ENCODE measurements around the gene ECPAS. TPM values are rescaled to one million over a fixed set of nuclear protein-coding genes. Genes with fewer than 3 reads are reported as not detected.

ECPAS gene
- total RNA-seq, 1 experiment from 2014 or later: 122 TPM

DNA sequence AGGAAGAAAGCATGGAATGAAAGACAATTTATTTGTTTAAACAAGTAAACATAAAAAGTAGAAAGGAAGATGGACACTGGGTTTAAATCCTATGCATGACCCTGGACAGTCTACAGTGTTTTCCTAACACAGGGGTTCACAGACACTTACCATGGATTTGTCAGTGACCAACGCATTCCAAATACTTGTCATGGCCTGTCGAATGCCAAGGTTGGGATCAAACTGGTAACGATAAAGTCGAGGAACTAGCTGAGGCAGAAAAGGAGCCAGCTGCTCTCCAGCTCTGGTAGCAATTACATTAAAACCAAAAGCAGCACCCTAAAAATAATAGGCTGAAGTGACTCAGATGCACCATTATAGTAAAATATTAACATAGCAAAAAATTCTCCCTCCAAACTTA, 94.8 kb downstream of the ECPAS start:
- POLR2A ChIA-PET: no interaction called here
- H3K4me1 Mint-ChIP-seq: no peaks in the 10 kb centered on the region
- DNase-seq (ENCODE audit: low spot score): no peak
- no peak overlapping the region for H3K4me3 Mint-ChIP-seq
- no peak for ATAC-seq
- no peak overlapping the region for H3K27ac Mint-ChIP-seq
- no peaks in the 10 kb centered on the region for H3K9me3 Mint-ChIP-seq
- CTCF ChIA-PET: no interaction called here
- TF ChIP-seq CREB1 (CRISPR knock-in tag; IDR thresholded peaks at IDR 0.05) (no peak), FOXK1 (CRISPR knock-in tag; IDR thresholded peaks at IDR 0.05) (no peak), SOX15 (CRISPR knock-in tag; IDR thresholded peaks at IDR 0.05) (no peak), EMX1 (CRISPR knock-in tag; IDR thresholded peaks at IDR 0.05) (no peak), ZNF423 (CRISPR knock-in tag; IDR thresholded peaks at IDR 0.05) (no peak), GABPB1 (CRISPR knock-in tag; IDR thresholded peaks at IDR 0.05) (no peak), NR3C1 (CRISPR knock-in tag; conservative IDR thresholded peaks at IDR 0.05; ENCODE audit: low read depth) (no peak), OVOL2 (CRISPR knock-in tag; IDR thresholded peaks at IDR 0.05; ENCODE audit: borderline replicate concordance) (no peak), ZNF416 (CRISPR knock-in tag; IDR thresholded peaks at IDR 0.05) (no peak), ZNF396 (CRISPR knock-in tag; IDR thresholded peaks at IDR 0.05; ENCODE audit: borderline replicate concordance) (no peak), ZNF263 (CRISPR knock-in tag; IDR thresholded peaks at IDR 0.05; ENCODE audit: low read depth) (no peak), TEAD1 (CRISPR knock-in tag; IDR thresholded peaks at IDR 0.05) (no peak)
- TF ChIP-seq, protein P1, sequence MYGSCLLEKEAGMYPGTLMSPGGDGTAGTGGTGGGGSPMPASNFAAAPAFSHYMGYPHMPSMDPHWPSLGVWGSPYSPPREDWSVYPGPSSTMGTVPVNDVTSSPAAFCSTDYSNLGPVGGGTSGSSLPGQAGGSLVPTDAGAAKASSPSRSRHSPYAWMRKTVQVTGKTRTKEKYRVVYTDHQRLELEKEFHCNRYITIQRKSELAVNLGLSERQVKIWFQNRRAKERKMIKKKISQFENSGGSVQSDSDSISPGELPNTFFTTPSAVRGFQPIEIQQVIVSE (CRISPR knock-in tag; IDR thresholded peaks at IDR 0.05; ENCODE audit: borderline replicate concordance): no peak
- TF ChIP-seq, protein P2, sequence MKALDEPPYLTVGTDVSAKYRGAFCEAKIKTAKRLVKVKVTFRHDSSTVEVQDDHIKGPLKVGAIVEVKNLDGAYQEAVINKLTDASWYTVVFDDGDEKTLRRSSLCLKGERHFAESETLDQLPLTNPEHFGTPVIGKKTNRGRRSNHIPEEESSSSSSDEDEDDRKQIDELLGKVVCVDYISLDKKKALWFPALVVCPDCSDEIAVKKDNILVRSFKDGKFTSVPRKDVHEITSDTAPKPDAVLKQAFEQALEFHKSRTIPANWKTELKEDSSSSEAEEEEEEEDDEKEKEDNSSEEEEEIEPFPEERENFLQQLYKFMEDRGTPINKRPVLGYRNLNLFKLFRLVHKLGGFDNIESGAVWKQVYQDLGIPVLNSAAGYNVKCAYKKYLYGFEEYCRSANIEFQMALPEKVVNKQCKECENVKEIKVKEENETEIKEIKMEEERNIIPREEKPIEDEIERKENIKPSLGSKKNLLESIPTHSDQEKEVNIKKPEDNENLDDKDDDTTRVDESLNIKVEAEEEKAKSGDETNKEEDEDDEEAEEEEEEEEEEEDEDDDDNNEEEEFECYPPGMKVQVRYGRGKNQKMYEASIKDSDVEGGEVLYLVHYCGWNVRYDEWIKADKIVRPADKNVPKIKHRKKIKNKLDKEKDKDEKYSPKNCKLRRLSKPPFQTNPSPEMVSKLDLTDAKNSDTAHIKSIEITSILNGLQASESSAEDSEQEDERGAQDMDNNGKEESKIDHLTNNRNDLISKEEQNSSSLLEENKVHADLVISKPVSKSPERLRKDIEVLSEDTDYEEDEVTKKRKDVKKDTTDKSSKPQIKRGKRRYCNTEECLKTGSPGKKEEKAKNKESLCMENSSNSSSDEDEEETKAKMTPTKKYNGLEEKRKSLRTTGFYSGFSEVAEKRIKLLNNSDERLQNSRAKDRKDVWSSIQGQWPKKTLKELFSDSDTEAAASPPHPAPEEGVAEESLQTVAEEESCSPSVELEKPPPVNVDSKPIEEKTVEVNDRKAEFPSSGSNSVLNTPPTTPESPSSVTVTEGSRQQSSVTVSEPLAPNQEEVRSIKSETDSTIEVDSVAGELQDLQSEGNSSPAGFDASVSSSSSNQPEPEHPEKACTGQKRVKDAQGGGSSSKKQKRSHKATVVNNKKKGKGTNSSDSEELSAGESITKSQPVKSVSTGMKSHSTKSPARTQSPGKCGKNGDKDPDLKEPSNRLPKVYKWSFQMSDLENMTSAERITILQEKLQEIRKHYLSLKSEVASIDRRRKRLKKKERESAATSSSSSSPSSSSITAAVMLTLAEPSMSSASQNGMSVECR (CRISPR knock-in tag; IDR thresholded peaks at IDR 0.05; ENCODE audit: borderline replicate concordance): no peak
- TF ChIP-seq, protein P3, sequence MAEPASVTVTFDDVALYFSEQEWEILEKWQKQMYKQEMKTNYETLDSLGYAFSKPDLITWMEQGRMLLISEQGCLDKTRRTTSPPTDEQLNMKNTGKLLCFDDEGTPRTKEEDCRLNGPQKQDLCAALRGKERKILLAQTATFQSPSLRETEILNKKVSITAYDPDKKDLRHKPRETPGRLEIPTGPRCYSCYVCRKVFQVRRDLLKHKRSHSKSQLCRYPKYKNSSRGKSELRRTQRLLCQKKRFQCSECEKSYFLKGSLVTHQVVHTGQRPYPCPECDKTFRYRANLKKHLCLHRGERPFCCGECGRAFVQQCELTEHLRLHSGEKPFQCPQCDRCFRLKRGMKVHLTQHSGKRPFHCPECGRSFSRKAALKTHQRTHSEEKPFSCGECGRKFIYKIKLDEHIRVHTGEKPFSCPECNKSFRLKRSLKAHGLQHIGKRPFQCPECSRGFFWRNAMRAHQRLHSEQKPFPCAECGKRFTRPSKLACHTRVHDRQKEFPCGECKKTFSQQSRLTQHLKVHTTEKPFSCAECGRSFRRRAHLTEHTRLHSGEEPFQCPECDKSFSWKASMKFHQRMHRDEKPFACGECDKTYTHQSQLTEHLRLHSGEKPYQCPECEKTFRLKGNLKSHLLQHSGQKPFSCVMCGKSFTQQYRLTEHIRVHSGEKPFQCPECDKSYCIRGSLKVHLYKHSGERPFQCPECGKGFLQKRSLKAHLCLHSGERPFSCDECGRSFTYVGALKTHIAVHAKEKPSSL (CRISPR knock-in tag; conservative IDR thresholded peaks at IDR 0.05): no peak
- TF ChIP-seq, protein P4, sequence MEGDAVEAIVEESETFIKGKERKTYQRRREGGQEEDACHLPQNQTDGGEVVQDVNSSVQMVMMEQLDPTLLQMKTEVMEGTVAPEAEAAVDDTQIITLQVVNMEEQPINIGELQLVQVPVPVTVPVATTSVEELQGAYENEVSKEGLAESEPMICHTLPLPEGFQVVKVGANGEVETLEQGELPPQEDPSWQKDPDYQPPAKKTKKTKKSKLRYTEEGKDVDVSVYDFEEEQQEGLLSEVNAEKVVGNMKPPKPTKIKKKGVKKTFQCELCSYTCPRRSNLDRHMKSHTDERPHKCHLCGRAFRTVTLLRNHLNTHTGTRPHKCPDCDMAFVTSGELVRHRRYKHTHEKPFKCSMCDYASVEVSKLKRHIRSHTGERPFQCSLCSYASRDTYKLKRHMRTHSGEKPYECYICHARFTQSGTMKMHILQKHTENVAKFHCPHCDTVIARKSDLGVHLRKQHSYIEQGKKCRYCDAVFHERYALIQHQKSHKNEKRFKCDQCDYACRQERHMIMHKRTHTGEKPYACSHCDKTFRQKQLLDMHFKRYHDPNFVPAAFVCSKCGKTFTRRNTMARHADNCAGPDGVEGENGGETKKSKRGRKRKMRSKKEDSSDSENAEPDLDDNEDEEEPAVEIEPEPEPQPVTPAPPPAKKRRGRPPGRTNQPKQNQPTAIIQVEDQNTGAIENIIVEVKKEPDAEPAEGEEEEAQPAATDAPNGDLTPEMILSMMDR (IDR thresholded peaks at IDR 0.05): no peak
- no peaks in the 10 kb centered on the region for H3K27me3 Mint-ChIP-seq (ENCODE audit: low read depth)
- H3K36me3 Mint-ChIP-seq: peaks cover 29% of the 10 kb centered on the region

DNA sequence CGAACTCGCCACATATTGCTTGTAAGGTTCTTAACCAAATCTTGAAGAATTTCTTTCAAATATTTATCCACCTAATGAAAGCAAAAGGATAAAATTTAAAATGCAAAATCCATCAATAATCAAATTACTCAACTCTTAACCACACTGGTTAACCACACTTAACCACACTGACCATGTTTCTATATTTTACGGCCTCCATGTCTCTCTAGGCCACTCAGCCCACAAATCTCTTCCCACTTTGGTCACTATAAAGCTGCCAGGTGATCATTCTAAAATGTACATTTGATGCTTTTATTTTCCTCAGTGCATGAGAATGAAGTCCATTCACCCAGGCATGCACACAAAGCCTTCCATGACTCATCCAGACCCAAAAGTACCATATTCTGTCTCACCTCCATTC, 97.8 kb downstream of the ECPAS start:
- Mint-ChIP-seq H3K36me3 (peaks cover 27% of the 10 kb centered on the region), H3K4me3 (no peak overlapping the region), H3K27ac (no peak overlapping the region), H3K9me3 (no peaks in the 10 kb centered on the region), H3K27me3 (ENCODE audit: low read depth) (no peaks in the 10 kb centered on the region), H3K4me1 (no peaks in the 10 kb centered on the region)
- POLR2A ChIA-PET: no interaction called here
- CTCF ChIA-PET: no interaction called here
- DNase-seq (ENCODE audit: low spot score) (no peak), ATAC-seq (no peak)
- TF ChIP-seq, protein P5, sequence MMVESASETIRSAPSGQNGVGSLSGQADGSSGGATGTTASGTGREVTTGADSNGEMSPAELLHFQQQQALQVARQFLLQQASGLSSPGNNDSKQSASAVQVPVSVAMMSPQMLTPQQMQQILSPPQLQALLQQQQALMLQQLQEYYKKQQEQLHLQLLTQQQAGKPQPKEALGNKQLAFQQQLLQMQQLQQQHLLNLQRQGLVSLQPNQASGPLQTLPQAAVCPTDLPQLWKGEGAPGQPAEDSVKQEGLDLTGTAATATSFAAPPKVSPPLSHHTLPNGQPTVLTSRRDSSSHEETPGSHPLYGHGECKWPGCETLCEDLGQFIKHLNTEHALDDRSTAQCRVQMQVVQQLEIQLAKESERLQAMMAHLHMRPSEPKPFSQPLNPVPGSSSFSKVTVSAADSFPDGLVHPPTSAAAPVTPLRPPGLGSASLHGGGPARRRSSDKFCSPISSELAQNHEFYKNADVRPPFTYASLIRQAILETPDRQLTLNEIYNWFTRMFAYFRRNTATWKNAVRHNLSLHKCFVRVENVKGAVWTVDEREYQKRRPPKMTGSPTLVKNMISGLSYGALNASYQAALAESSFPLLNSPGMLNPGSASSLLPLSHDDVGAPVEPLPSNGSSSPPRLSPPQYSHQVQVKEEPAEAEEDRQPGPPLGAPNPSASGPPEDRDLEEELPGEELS (CRISPR knock-in tag; IDR thresholded peaks at IDR 0.05): no peak
- TF ChIP-seq TCF7 (CRISPR knock-in tag; IDR thresholded peaks at IDR 0.05; ENCODE audit: low read depth) (no peak), NR2C2 (CRISPR knock-in tag; IDR thresholded peaks at IDR 0.05) (no peak), NFATC4 (CRISPR knock-in tag; IDR thresholded peaks at IDR 0.05) (no peak)
- TF ChIP-seq, protein P6, sequence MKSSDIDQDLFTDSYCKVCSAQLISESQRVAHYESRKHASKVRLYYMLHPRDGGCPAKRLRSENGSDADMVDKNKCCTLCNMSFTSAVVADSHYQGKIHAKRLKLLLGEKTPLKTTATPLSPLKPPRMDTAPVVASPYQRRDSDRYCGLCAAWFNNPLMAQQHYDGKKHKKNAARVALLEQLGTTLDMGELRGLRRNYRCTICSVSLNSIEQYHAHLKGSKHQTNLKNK (CRISPR knock-in tag; IDR thresholded peaks at IDR 0.05): no peak
- TF ChIP-seq, protein P7, sequence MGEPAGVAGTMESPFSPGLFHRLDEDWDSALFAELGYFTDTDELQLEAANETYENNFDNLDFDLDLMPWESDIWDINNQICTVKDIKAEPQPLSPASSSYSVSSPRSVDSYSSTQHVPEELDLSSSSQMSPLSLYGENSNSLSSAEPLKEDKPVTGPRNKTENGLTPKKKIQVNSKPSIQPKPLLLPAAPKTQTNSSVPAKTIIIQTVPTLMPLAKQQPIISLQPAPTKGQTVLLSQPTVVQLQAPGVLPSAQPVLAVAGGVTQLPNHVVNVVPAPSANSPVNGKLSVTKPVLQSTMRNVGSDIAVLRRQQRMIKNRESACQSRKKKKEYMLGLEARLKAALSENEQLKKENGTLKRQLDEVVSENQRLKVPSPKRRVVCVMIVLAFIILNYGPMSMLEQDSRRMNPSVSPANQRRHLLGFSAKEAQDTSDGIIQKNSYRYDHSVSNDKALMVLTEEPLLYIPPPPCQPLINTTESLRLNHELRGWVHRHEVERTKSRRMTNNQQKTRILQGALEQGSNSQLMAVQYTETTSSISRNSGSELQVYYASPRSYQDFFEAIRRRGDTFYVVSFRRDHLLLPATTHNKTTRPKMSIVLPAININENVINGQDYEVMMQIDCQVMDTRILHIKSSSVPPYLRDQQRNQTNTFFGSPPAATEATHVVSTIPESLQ (CRISPR knock-in tag; IDR thresholded peaks at IDR 0.05): no peak
- TF ChIP-seq, protein P8, sequence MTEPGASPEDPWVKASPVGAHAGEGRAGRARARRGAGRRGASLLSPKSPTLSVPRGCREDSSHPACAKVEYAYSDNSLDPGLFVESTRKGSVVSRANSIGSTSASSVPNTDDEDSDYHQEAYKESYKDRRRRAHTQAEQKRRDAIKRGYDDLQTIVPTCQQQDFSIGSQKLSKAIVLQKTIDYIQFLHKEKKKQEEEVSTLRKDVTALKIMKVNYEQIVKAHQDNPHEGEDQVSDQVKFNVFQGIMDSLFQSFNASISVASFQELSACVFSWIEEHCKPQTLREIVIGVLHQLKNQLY (CRISPR knock-in tag; IDR thresholded peaks at IDR 0.05): no peak

All from WTC11 (cell line).